Measurements from ENCODE around the gene MST1.

GRCh38 chr3:49652903-49653415 lies 36.3 kb downstream of the MST1 start:
- TF ChIP-seq CTCF (IDR thresholded peaks at IDR 0.05) = no peak
- no peak for TF ChIP-seq POLR2A (IDR thresholded peaks at IDR 0.05)

Data from adrenal gland (tissue), 5 donors.